HUES48 (cell line): ENCODE results near the gene IL1RAPL2.

Experiments
- H3K27ac ChIP-seq: one replicate; pipeline ENCODE4 v1.7.0; 2013; ENCODE audit warnings: low read depth, low read length, inconsistent platforms
- H3K27me3 ChIP-seq: 2 replicates; pipeline ENCODE4 v1.6.1; 2013; ENCODE audit warnings: mild to moderate bottlenecking, low read length; ENCODE audit not compliant: control insufficient read depth, insufficient read depth
- H3K36me3 ChIP-seq: 2 replicates; pipeline ENCODE4 v1.6.1; 2013; ENCODE audit warnings: low read length; ENCODE audit not compliant: control insufficient read depth, insufficient read depth
- H3K4me1 ChIP-seq: 2 replicates; pipeline ENCODE4 v1.6.1; 2013; ENCODE audit warnings: mild to moderate bottlenecking, low read length; ENCODE audit not compliant: control insufficient read depth, insufficient read depth
- H3K4me3 ChIP-seq: 2 replicates; pipeline ENCODE4 v1.5.1; 2013; ENCODE audit warnings: mild to moderate bottlenecking, low read depth, low read length
- H3K9ac ChIP-seq: 2 replicates; pipeline ENCODE4 v1.6.1; 2013; ENCODE audit warnings: mild to moderate bottlenecking, low read depth, low read length, moderate library complexity
- H3K9me3 ChIP-seq: 2 replicates; pipeline ENCODE4 v1.6.1; 2013; ENCODE audit warnings: low read length; ENCODE audit not compliant: control insufficient read depth, insufficient read depth

IL1RAPL2 gene

DNA sequence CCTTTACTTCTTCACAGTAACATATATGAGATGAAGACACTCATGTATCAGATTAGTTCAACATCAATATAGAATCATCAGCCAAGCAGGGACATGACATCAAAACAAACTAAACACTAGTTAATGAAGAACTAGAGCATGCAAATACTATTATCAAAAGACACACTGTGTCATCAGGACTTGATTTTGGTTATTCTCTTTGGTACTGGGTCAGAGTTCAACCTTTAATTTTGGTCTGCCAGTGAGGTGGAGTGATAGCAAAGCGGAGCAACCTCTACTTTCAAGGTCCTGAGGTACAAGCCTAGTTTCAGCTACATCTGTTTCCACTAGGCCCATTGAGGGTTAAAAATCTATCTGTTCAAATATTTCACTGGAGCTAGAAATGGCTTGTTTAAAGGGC, 584.0 kb downstream of the IL1RAPL2 start:
- H3K9me3 ChIP-seq, result no peaks in the 10 kb centered on the region
- H3K36me3 ChIP-seq, result no peaks in the 10 kb centered on the region
- no peak overlapping the region for H3K27ac ChIP-seq
- no peak overlapping the region for H3K9ac ChIP-seq
- peaks cover 14% of the 10 kb centered on the region for H3K4me1 ChIP-seq
- H3K27me3 ChIP-seq, result no peaks in the 10 kb centered on the region
- no peak overlapping the region for H3K4me3 ChIP-seq

DNA sequence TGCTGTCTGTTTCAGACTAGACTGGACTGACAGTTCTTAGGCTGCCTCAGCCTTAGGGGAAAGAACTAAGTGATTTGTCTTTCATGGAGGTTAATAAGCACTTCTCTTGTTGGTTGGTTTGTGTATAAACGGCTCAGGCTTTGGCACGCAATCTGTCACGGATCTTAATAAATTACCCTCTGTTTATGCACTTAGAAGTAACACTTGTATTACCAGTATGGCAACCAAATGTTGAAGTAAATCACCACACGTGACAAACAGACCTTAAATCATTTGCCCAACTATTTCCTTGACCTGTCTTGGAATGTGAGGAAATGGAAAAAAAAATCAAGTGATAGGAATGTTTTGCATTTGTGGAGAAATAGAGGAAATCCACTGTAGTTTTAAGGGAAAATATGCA, 584.6 kb downstream of the IL1RAPL2 start:
- H3K36me3 ChIP-seq, result no peaks in the 10 kb centered on the region
- H3K27me3 ChIP-seq, result no peaks in the 10 kb centered on the region
- H3K9ac ChIP-seq, result no peak overlapping the region
- no peak overlapping the region for H3K27ac ChIP-seq
- no peaks in the 10 kb centered on the region for H3K9me3 ChIP-seq
- peaks cover 14% of the 10 kb centered on the region for H3K4me1 ChIP-seq
- H3K4me3 ChIP-seq, result no peak overlapping the region

DNA sequence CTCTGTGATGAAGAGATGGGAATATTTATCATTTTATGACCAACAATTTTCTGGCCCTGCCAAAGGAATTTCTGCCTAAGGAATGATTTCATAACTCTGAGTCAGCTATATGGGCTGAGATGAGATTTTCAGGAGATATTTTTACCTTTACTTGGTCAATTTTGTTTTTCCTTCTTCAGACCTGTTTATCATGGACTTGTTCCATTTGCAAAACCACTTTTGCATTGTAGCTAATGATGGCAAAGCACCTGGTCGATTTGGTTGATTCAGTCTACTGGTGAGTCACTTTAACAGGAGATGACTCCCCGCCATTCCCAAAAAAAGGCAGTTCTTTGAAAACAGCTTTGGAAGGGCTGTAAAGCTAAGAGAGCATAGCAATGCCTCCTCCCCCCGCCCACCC, 601.2 kb downstream of the IL1RAPL2 start:
- Histone ChIP-seq H3K4me3 (no peak overlapping the region), H3K9ac (no peak overlapping the region), H3K4me1 (no peaks in the 10 kb centered on the region), H3K27me3 (peaks cover 7% of the 10 kb centered on the region; the same call in 1 of the 2 replicates), H3K27ac (no peak overlapping the region), H3K9me3 (no peaks in the 10 kb centered on the region), H3K36me3 (no peaks in the 10 kb centered on the region)

DNA sequence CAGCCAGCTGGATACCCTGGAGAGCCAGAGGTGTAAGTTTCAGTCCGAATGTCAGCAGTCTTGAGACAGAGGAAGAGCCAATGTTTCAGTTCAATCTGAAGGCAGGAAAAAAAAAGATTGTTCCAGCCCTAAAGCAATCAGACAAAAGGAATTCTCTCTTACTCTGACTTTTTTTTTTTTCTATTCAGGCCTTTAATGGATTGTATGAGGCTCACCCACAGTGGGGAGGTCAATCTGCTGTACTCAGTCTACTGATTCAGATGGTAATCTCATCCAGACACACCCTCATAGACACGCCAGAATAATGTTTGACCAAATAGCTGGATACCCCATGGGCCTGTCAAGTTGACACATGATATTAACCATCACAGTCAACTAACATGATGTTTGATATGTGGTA, 602.6 kb downstream of the IL1RAPL2 start:
- H3K4me3 ChIP-seq, result no peak overlapping the region
- peaks cover 5% of the 10 kb centered on the region; the same call in 1 of the 2 replicates for H3K27me3 ChIP-seq
- H3K4me1 ChIP-seq, result no peaks in the 10 kb centered on the region

DNA sequence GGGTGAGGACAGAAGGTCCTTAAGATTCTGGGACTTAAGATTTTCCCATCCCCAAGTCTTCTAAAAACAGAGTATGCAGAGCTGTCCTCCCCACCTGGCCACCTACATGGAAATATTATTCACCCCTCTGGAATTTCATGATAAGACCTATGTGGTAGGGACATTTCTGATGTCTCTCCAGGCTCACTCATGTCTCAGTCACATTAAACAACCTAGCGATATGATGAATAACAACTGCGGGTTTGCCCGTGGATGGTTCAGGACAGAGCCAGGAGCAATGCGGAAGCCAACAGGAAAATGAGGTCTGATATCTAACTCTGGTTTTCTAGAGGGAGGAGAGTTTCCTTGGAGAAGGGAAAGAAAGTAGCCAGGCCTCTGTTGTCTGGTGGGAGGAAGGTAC, 607.1 kb downstream of the IL1RAPL2 start:
- Histone ChIP-seq H3K9ac (no peak overlapping the region), H3K4me3 (no peak overlapping the region), H3K27me3 (no peaks in the 10 kb centered on the region), H3K4me1 (no peaks in the 10 kb centered on the region), H3K36me3 (no peaks in the 10 kb centered on the region), H3K9me3 (no peaks in the 10 kb centered on the region), H3K27ac (no peak overlapping the region)

More for the DNA sequence above, 602.6 kb downstream of the IL1RAPL2 start:
- Histone ChIP-seq H3K27ac (no peak overlapping the region), H3K36me3 (no peaks in the 10 kb centered on the region), H3K9me3 (no peaks in the 10 kb centered on the region), H3K9ac (no peak overlapping the region)

DNA sequence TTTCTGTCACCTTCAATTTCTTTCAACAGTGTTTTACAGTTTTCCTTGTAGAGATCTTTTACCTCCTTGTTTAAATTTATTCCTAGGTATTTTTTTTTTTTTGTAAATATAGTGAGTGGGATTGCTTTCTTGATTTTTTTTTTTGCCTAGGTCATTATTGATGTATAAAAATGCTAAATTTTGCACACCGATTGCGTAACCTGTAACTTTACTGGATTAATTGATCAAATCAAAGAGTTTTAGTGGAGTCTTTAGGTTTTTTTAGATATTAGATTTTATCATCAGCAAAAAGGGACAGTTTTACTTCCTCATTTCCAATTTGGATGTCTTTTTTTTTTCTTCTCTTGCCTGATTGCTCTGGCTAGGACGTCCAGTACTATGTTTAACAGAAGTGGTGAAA, 613.6 kb downstream of the IL1RAPL2 start:
- Histone ChIP-seq H3K4me3 (no peak overlapping the region), H3K4me1 (no peaks in the 10 kb centered on the region), H3K36me3 (no peaks in the 10 kb centered on the region), H3K27ac (no peak overlapping the region), H3K9me3 (no peaks in the 10 kb centered on the region), H3K27me3 (no peaks in the 10 kb centered on the region), H3K9ac (no peak overlapping the region)

DNA sequence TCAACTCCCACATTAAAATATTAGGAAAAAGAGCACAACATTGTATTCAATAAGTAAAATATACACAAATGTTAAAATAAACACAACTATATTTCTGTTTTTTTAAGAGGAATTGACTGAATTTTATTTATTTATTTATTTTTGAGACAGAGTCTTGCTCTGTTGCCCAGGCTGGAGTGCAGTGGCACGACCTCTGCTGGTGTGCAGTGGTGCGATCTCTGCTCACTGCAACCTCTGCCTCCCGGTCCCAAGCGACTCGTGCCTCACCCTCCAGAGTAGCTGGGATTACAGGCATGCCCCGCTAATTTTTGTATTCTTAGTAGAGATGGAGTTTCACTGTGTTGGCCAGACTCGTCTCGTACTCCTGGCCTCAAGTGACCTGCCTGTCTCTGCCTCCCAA, 623.1 kb downstream of the IL1RAPL2 start:
- H3K9me3 ChIP-seq, result no peaks in the 10 kb centered on the region
- H3K4me3 ChIP-seq, result no peak overlapping the region
- no peaks in the 10 kb centered on the region for H3K36me3 ChIP-seq
- no peaks in the 10 kb centered on the region for H3K27me3 ChIP-seq
- 0 out of 2 replicates have a peak, but pooled peaks cover 4% of the 10 kb centered on the region for H3K4me1 ChIP-seq
- no peak overlapping the region for H3K9ac ChIP-seq
- H3K27ac ChIP-seq, result no peak overlapping the region

DNA sequence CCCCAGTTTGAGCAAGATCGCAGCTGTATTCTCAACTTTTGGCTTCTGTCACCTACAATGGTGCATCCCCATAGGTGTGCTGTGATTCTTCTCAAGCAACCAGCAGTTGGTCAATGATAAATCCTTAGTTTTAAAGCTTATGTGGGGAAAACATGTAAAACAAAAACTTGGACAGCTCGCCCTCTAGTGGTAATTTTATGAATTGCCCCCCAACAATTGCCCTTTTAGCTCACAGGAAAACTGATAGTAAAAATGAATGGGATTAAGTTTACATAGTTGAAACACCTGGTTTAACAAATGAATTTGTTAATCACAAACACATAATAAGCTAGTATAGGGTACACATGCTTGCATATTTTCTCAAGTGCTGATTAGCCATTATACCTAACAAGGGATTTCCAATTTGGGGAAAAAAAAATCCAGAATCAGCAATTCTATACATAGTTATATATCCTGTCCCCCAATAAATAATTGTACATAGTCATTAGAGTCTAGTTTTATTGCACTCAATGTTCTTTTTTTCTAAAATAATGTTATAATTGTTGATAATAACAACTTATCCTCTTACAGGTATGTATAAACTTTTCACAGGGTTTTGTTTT, 624.4 kb downstream of the IL1RAPL2 start:
- no peaks in the 10 kb centered on the region for H3K9me3 ChIP-seq
- H3K27ac ChIP-seq, result no peak overlapping the region
- H3K9ac ChIP-seq, result no peak overlapping the region
- H3K4me3 ChIP-seq, result no peak overlapping the region
- H3K36me3 ChIP-seq, result no peaks in the 10 kb centered on the region
- 0 out of 2 replicates have a peak, but pooled peaks cover 4% of the 10 kb centered on the region for H3K4me1 ChIP-seq
- H3K27me3 ChIP-seq, result no peaks in the 10 kb centered on the region

DNA sequence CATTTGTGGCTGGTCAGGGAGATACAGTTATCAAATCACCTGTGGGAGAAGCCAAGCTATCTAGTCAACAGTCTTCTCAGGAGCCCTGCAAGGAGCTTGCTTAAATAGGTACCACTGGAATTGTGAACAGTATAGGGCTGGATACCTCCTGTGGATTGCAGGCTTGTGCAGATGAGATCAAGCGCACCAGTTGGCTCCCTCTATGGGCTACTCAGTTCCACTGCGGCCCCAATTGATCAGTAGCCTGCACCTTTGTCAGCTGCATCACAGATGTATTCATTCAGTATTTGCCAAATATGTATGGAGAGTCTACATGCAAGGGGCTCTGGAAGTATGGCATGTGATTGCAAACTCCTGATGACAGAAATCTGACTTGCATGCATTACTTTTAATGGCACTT, 625.9 kb downstream of the IL1RAPL2 start:
- Histone ChIP-seq H3K9me3 (no peaks in the 10 kb centered on the region), H3K27ac (no peak overlapping the region), H3K9ac (no peak overlapping the region), H3K36me3 (no peaks in the 10 kb centered on the region), H3K4me1 (0 out of 2 replicates have a peak, but pooled peaks cover 4% of the 10 kb centered on the region), H3K4me3 (no peak overlapping the region), H3K27me3 (no peaks in the 10 kb centered on the region)

DNA sequence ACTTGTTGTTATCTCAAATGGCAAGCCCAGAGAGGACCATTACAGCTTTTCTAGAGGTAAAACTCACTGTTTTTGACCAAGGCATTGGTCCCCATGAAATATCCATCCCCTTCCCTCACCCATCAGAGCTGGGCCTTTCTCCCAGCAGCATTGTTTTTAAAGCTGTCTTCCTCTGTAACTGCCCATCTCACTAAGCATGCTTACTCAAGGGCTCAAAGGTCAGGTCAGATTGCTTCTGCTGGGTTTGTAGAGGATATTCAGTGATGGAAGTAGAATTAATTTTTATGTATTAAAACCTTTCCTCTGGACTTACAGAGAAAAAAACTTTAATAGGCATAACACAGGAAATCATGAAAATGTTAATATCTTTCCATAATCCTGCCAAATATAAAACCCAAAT, 643.4 kb downstream of the IL1RAPL2 start:
- Histone ChIP-seq H3K27me3 (no peaks in the 10 kb centered on the region), H3K9ac (no peak overlapping the region), H3K36me3 (no peaks in the 10 kb centered on the region), H3K9me3 (no peaks in the 10 kb centered on the region), H3K4me3 (no peak overlapping the region), H3K4me1 (no peaks in the 10 kb centered on the region), H3K27ac (no peak overlapping the region)

DNA sequence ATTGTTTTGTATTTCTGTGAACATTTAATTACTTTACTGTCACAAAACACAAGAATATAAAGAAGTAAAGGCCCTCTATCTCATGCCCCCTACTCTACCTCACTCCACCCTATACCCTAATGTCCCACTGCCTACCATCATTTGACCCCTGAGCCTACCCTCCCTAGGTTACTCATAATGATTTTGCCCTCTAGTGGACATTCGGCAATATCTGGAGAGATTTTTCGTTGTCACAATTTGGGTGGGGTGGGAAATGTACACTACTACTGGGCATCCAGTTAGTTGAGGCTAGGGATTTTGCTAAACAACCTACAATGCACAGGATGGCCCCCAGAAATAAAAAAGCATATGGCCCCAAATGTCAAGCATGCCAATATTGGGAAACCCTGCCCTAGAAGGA, 644.3 kb downstream of the IL1RAPL2 start:
- no peak overlapping the region for H3K9ac ChIP-seq
- H3K4me1 ChIP-seq, result no peaks in the 10 kb centered on the region
- H3K27me3 ChIP-seq, result no peaks in the 10 kb centered on the region
- H3K36me3 ChIP-seq, result no peaks in the 10 kb centered on the region
- no peak overlapping the region for H3K27ac ChIP-seq
- no peaks in the 10 kb centered on the region for H3K9me3 ChIP-seq
- no peak overlapping the region for H3K4me3 ChIP-seq
